SK-N-SH (cell line): ENCODE results near the gene RXFP3.

Source experiments
- EP300 ChIP-seq, 2 experiments: IDR thresholded peaks; 2 replicates each; pipeline versions ENCODE4 v1.4.0 to v1.6.1; 2012; ENCODE audit warnings: borderline replicate concordance in 1 of 2, low read depth in 1 of 2, low read length in 1 of 2
- FOSL2 ChIP-seq: IDR thresholded peaks from 2 replicates; pipeline ENCODE4 v1.4.0; 2012; ENCODE audit warnings: low read depth, mild to moderate bottlenecking, moderate library complexity, borderline replicate concordance
- GATA2 ChIP-seq: sonication (generic); formaldehyde crosslinking; IDR thresholded peaks from 2 replicates; pipeline ENCODE4 v1.5.0; 2020; ENCODE audit warnings: mild to moderate bottlenecking, missing genetic modification reagents
- MEF2A ChIP-seq: IDR thresholded peaks from 2 replicates; pipeline ENCODE4 v1.4.0; 2012; ENCODE audit warnings: low read depth, borderline replicate concordance
- MXI1 ChIP-seq: IDR thresholded peaks from 2 replicates; pipeline ENCODE4 v1.6.1; 2012; ENCODE audit warnings: mild to moderate bottlenecking, low read depth, low read length, improper control_type of control experiment
- POLR2AphosphoS5 ChIP-seq: IDR thresholded peaks from 2 replicates; pipeline ENCODE4 v1.6.1; 2012; ENCODE audit warnings: low read depth, low read length
- RCOR1 ChIP-seq: fragments of 150-350 bp; IDR thresholded peaks from 2 replicates; pipeline ENCODE4 v1.6.1; 2017; ENCODE audit warnings: antibody characterized with exemption, low read length
- SIN3A ChIP-seq: IDR thresholded peaks from 2 replicates; pipeline ENCODE4 v1.6.1; 2012; ENCODE audit warnings: low read depth, mild to moderate bottlenecking, low read length, moderate library complexity, borderline replicate concordance
- TEAD4 ChIP-seq: IDR thresholded peaks from 2 replicates; pipeline ENCODE4 v1.4.0; 2012; ENCODE audit warnings: mild to moderate bottlenecking, borderline replicate concordance; ENCODE audit not compliant: insufficient read depth
- TF ChIP-seq, protein P1 (sequence below): fragments of 200-600 bp; sonication (generic); IDR thresholded peaks from 2 replicates; pipeline ENCODE4 v1.6.1; 2017; ENCODE audit warnings: antibody characterized with exemption, mild to moderate bottlenecking, moderate library complexity
- TF ChIP-seq, protein P2 (sequence below): fragments of 150-350 bp; IDR thresholded peaks from 2 replicates; pipeline ENCODE4 v1.6.1; 2017; ENCODE audit warnings: antibody characterized with exemption, low read length, low read depth, borderline replicate concordance

GRCh38 chr5:33936381-33937016, at the start of gene RXFP3:
- TF ChIP-seq POLR2AphosphoS5 (no peak), GATA2 (CRISPR knock-in tag) (no peak), FOSL2 (no peak), MXI1 (no peak), EP300 (IDR thresholded peaks at IDR 0.05; ENCODE audit: borderline replicate concordance in 1 of 2, low read depth in 1 of 2, low read length in 1 of 2) (no peak), SIN3A (no peak), MEF2A (no peak), TEAD4 (no peak), RCOR1 (no peak)
- TF ChIP-seq, protein P1, sequence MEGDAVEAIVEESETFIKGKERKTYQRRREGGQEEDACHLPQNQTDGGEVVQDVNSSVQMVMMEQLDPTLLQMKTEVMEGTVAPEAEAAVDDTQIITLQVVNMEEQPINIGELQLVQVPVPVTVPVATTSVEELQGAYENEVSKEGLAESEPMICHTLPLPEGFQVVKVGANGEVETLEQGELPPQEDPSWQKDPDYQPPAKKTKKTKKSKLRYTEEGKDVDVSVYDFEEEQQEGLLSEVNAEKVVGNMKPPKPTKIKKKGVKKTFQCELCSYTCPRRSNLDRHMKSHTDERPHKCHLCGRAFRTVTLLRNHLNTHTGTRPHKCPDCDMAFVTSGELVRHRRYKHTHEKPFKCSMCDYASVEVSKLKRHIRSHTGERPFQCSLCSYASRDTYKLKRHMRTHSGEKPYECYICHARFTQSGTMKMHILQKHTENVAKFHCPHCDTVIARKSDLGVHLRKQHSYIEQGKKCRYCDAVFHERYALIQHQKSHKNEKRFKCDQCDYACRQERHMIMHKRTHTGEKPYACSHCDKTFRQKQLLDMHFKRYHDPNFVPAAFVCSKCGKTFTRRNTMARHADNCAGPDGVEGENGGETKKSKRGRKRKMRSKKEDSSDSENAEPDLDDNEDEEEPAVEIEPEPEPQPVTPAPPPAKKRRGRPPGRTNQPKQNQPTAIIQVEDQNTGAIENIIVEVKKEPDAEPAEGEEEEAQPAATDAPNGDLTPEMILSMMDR, result no peak
- TF ChIP-seq, protein P2, sequence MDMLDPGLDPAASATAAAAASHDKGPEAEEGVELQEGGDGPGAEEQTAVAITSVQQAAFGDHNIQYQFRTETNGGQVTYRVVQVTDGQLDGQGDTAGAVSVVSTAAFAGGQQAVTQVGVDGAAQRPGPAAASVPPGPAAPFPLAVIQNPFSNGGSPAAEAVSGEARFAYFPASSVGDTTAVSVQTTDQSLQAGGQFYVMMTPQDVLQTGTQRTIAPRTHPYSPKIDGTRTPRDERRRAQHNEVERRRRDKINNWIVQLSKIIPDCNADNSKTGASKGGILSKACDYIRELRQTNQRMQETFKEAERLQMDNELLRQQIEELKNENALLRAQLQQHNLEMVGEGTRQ, result no peak
